ENCODE results near the gene PREX1.

The PREX1 gene

GRCh38 chr20:48683467-48684175 lies 144.2 kb downstream of the PREX1 start:
- DNase-seq (ENCODE audit: low read depth in 2 of 2): no peak

DNA sequence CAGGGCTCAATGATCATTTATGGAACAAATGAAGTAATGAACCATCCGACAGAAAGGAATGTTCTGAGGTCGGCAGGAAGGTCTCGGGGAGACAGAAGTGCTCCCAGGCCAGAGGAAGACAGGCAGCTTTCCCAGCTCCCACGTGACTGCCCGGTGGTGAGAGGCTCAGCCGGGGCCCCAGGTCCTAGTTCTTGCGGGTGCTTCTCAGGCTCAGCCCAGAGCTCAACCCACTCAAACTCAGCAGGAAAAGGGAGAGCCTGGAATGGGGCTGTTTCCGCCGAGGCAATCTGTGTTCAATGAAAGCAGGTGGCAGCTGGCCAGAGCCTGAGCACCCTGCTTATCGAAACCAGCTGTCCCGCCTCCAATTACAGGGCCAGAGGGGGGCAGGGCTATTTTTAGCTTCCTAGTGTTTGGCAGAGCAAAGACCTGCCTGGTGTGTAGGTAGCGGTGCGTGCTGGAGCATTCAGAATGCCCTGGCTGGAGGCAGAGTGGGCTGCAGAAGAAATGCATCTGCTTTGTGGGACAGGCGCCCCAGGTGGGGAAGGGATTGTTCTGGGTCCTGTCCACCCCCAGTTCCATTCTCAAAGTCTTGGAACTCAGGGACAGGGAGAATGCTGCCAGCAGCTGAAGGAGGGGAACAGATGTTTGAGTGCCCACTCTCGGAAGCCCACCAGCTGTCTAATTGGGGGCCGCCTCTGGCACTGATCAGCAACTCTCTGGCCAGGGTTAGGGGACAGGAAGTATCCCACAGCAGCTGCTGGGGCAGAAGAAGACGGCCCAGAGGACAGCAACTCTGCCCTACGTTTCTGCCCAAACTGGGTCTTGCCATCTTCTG lies 145.1 kb downstream of the PREX1 start:
- DNase-seq (ENCODE audit: low read depth in 2 of 2): no peak

GRCh38 chr20:48681873-48682426 lies 145.8 kb downstream of the PREX1 start:
- no peak for DNase-seq (ENCODE audit: low read depth in 2 of 2)

- no peak for DNase-seq (ENCODE audit: low read depth in 2 of 2)
These were observed 146.5 kb downstream of the PREX1 start for GRCh38 chr20:48681201-48681872.

- DNase-seq (ENCODE audit: low read depth in 2 of 2): no peak
These were observed 147.1 kb downstream of the PREX1 start for GRCh38 chr20:48680650-48681049.

DNA sequence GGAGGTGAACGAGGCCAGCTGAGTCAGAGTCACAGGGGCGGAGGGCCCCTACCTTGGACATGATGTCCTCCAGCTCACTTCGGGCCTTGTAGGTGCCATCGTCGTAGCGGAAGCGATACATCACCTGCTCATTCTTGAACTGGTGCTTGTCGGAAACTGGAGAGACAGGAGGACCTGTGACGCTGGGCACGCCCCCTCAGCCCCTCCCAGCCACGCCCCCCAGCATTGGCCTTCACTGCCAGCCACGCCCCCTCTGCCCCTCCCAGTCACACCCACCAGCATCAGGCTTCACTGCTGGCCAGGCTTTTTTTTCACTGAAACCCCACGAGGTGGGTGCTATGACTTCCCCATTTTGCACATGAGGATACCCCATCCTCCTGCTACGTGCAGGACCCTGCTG lies 148.2 kb downstream of the PREX1 start:
- no peak for DNase-seq (ENCODE audit: low read depth in 2 of 2)

DNA sequence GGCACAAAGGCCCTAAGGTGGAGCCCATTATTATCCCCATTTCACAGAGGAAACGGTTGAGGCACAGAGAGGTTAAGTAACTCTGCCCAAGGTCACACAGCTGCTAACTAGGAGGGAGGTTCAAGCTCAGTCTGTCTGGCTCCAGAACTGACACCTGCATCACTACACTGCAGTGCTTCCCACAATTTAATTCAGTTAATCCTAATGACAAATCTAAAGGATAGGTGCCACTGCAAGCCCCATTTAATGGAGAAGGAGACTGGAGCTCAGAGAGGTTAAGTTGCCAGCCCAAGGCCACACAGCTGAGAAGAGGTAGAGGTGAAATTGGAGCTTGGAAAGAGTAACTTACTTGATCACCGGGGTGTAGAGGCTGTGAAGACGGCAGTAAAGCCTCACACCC lies 148.8 kb downstream of the PREX1 start:
- DNase-seq (ENCODE audit: low read depth in 2 of 2): no peak

DNA sequence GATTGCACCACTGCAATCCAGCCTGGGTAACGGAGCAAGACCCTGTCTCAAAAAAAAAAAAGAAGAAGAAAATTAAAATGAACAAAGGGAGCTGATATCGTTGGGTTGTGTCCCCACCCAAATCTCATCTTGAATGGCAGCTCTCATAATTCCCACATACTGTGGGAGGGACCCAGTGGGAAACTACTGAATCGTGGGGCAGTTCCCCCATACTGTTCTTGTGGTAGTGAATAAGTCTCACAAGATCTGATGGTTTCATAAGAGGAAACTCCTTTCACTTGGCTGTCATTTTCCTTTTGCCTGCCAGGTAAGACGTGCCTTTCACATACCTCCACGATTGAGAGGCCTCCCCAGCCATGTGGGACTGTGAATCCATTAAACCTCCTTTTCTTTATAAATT lies 149.4 kb downstream of the PREX1 start:
- no peak for DNase-seq (ENCODE audit: low read depth in 2 of 2)

DNA sequence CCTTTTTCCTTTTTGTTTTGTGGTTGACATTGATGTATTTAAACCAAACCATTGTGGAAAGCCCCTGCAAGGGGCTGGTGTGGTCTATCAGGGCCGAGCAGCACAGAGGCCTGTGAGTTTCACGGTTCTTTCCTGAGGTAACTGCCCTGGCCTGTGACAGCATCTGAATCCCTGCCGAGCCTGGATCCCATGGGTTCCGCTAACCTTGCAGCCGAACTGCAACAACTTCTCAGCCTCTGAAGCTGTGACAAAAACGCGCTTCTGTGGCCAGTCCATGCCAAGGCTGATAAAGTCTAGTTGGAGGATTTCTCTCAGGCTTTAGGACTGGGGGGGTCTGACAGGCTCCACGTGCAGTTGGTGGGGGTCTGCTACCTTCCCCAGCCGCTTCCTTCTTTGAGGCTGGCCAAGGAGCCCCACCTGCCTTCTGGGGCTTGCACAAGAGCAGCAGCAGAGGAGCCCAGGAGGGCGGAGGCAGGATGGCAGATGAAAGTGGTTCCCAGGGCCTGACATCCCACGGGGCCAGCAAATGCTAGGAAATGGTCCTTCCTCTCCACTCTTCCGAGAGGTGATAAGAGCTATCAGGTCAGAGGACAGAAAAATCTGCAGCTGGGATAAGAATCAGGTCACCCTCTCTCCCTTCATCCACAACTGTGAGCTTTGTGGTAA lies 150.9 kb downstream of the PREX1 start:
- no peak for DNase-seq (ENCODE audit: low read depth in 2 of 2)

GRCh38 chr20:48676125-48676524 lies 151.7 kb downstream of the PREX1 start:
- DNase-seq (ENCODE audit: low read depth in 2 of 2): no peak

DNA sequence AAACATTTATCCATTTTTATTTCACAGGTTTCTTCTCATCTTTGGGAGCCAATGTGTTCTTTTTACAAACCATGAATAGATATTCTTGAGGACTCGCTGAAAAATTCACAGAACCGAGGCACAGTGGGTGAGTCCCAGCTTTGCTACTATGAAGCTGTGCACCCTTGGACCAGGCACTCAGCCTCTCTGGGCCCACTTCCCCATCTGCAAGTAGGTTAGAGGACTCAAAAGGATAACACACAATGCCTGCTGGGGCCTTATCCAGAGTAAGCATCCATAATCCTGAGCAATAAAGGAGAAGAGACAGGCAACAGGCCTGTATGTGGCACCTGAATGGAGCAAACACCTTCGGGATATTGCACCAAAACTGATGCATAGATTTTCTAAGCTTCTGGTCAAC lies 153.3 kb downstream of the PREX1 start:
- DNase-seq (ENCODE audit: low read depth in 2 of 2): no peak

DNA sequence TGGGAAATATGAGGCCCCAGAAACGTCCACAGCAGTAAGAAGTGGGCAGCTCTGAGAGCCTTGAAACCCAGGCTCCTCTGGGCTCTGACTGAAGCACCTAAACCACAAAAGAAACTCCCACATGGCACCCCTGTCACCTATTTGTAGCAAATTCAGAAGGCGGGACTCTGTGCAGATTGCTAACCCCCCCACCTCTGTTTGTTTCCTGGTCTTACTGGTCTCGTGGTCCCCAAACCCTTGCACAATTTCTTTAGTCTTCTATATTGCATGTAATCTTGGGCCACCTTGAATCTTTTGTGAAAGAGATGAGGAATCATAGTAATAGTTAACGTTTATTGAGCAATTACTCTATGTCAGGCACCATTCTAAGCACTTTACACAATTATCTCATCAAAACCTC lies 154.3 kb downstream of the PREX1 start:
- no peak for DNase-seq (ENCODE audit: low read depth in 2 of 2)

GRCh38 chr20:48672324-48672723 lies 155.5 kb downstream of the PREX1 start:
- no peak for DNase-seq (ENCODE audit: low read depth in 2 of 2)

GRCh38 chr20:48671141-48671540 lies 156.7 kb downstream of the PREX1 start:
- DNase-seq (ENCODE audit: low read depth in 2 of 2): no peak

DNA sequence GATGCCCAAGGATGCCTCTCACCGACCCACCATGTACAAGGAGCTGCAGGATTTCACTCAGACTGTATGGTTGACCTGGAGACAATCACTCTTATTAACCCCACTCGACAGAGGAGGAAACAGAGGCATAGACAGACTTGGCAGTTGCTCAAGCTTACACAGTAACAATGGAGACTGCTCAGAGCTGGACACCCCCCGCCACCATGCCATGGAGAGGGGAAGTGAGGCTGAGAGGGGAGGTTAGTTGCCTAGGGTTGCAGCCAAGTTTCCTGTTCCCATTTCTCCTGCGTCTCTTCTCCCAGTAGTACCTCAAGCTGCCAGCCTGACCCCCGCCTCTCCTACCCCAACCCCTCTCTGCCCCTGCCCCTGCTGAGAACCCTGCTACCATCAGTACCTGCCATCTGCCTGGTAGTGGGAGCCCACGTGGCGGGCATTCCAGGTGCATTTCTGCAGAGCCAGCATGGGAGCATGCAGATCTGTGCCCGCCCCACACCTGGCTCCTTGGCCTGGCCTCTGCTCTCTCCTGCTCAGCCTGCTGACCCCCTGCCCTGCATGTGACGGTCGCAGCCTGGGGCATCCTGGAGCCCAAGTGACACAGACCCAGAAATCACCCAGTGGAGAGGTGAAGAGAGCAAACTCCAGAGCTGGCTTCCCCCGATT lies 157.7 kb downstream of the PREX1 start:
- DNase-seq (ENCODE audit: low read depth in 2 of 2): no peak

DNA sequence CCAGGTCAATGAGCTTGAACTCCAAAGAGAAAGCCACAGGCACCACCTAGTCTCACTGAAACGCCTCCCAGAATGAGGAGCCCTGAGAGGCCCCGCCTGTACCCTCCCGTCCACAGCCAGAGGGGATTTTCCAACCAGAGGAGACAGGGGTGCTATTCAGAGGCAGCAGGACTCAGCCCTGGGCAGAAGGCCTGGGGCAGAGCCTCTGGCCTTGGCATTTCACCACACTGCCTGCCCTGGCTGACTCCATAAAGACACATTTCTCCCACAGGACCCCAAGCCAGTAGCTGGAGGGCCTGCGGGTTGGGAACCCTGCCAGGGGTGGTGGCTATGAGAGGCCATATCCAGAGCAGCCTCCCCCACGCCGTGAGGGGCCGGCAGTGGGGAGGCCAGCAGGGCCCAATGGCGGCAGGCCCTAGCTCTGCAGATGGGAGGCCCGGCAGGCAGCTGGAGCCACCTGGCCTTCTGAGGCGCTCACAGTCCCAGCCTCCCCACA lies 159.3 kb downstream of the PREX1 start:
- DNase-seq (ENCODE audit: low read depth in 2 of 2): no peak

DNA sequence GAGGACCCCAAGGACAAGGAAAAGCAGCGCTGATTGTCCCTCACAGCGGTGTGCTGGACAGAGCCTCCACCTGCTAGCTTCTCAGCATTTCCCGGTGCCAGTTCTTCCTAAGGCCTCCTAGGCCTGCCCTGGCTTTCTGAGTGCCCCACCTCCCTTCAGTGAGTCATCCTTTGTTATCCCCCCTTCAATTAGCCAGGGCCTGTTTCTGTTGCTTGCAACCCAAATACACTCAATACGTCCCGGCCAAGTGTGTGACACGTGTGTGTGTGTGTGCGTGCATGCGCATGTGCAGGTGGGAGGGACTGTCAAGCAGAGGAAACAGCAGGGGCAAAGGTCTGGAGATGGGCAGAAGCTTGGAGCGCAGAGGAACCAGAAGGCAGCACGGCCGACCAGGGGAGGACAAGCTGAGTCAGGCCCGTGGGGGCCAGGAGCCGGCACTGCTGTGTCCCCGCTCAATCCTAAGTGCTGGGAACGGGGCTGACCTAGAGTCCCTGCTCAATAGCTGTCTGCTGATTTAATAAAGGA lies 159.8 kb downstream of the PREX1 start:
- DNase-seq (ENCODE audit: low read depth in 2 of 2): no peak

GRCh38 chr20:48667481-48667880 lies 160.3 kb downstream of the PREX1 start:
- DNase-seq (ENCODE audit: low read depth in 2 of 2): no peak

DNA sequence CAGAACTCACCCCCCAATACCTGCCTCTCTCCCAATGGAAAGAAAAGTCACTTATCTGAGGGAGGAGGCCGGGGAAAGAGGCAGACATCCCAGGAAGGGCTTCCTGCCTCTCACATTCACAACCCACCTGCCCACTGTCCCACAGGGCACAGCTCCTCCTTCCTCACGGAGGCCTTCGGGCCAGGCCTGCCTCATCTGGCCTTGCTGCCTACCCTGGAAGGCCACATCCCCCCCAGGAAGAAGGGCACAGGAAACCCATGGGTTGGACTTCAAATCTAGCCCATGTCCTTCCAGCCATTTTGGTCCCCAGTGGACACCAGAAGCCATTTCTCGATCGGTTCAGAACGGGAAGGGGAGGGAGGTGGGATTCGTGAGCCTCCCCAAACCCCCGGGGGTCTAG lies 162.0 kb downstream of the PREX1 start:
- no peak for DNase-seq (ENCODE audit: low read depth in 2 of 2)

- no peak for DNase-seq (ENCODE audit: low read depth in 2 of 2)
These were observed 165.1 kb downstream of the PREX1 start for GRCh38 chr20:48662711-48663110.

Data from stimulated activated CD8-positive, alpha-beta memory T cell treated with anti-CD3 and anti-CD28 coated beads, Interleukin-7, amount 100 ng/mL, for 4 hours (primary cell).